ENCODE measurements around the gene POLR3F. TPM values are rescaled to one million over a fixed set of nuclear protein-coding genes. Genes with fewer than 3 reads are reported as not detected.
A peak's percentile ranks its signal among the peaks of the same experiment; 100 is the strongest.

The POLR3F gene
- total and polyA plus RNA-seq, 7 donors, result 5.1 to 11.8 (median 9.7) TPM

DNA sequence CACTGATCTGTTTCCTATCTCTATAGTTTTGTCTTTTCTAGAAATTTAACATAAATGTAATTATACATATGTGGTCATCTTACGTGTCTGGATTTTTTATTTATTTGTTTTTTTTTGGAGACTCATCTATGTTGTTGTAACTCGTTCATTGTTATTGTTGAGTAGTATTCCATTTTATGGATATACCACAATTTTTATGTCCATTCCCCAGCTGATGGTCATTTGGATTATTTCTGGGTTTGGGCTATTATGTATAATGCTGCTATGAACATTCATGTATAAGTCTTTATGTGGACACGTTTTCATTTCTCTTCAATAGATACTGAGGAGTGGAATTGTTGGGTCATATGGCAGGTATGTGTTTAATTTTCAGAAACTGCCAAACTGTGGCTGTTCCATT lies 10.6 kb upstream of the POLR3F start:
- no peaks in the 10 kb centered on the region for H3K9me3 ChIP-seq
- no peak for TF ChIP-seq POLR2AphosphoS5 (IDR thresholded peaks at IDR 0.05)
- TF ChIP-seq EP300 (IDR thresholded peaks at IDR 0.05), result no peak
- no peak for TF ChIP-seq POLR2A (IDR thresholded peaks at IDR 0.05)
- TF ChIP-seq, protein P1, sequence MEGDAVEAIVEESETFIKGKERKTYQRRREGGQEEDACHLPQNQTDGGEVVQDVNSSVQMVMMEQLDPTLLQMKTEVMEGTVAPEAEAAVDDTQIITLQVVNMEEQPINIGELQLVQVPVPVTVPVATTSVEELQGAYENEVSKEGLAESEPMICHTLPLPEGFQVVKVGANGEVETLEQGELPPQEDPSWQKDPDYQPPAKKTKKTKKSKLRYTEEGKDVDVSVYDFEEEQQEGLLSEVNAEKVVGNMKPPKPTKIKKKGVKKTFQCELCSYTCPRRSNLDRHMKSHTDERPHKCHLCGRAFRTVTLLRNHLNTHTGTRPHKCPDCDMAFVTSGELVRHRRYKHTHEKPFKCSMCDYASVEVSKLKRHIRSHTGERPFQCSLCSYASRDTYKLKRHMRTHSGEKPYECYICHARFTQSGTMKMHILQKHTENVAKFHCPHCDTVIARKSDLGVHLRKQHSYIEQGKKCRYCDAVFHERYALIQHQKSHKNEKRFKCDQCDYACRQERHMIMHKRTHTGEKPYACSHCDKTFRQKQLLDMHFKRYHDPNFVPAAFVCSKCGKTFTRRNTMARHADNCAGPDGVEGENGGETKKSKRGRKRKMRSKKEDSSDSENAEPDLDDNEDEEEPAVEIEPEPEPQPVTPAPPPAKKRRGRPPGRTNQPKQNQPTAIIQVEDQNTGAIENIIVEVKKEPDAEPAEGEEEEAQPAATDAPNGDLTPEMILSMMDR (IDR thresholded peaks at IDR 0.05), result no peak
- H3K27ac ChIP-seq, result no peak overlapping the region
- H3K4me1 ChIP-seq, result no peaks in the 10 kb centered on the region
- WGBS, 2 donors, result 87 to 91% methylated on average over 3 of the region's 3 CpGs
- H3K4me3 ChIP-seq, result no peak overlapping the region
- intact Hi-C loops (cut with DNase I), result no loop called here
- DNase-seq, result no peak
- no peaks in the 10 kb centered on the region for H3K27me3 ChIP-seq
- no peaks in the 10 kb centered on the region for H3K36me3 ChIP-seq

DNA sequence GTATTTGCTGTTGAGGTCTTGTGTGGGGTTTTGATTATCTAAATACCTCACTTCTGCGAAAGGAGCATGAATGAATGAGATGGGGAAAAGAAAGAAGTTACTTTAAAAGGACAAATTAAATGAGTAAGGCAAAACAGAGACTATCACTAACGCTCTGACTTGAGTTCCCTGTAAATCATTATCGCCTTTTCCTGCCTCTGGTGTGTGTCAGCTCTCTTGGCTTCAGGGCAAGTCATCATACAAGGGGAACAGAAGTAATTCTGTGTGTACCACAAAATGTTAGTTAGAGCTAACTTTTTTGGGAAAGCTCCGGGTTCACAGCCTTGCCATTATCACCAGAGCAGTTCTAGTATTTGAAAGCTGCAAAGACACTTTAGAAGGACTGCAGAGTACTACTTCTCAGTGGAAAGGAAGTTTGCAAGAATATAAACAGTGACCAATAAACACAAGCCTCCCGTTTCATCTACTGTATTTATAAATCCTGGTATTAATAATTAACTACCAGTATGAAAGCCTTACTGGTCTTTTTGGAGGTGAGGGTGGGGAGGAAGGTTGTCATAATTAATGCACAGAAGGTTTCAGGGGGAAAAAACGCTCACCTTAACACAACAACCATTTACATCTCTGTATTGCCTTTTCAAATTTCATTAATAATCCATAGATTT lies 1.5 kb upstream of the POLR3F start:
- no peak for DNase-seq
- H3K4me3 ChIP-seq, result no peak overlapping the region
- TF ChIP-seq, protein P1 (IDR thresholded peaks at IDR 0.05), result no peak
- intact Hi-C loops (cut with DNase I), result loop anchor here (5.0 to 10.0 kb wide), 6 partner anchors 42 to 1738 kb away; partner anchors contain the start of genes KAT14, PET117, SEC23B and SMIM26
- H3K27me3 ChIP-seq, result no peaks in the 10 kb centered on the region
- WGBS, 2 donors, result 39 to 60% methylated on average over 6 of the region's 6 CpGs
- peaks cover 0 to 21% (median 15%) of the 10 kb centered on the region in 4 donors for H3K4me1 ChIP-seq
- peaks cover 0 to 12% (median 5%) of the 10 kb centered on the region in 4 donors for H3K36me3 ChIP-seq
- H3K27ac ChIP-seq, result no peak overlapping the region
- H3K9me3 ChIP-seq, result no peaks in the 10 kb centered on the region

DNA sequence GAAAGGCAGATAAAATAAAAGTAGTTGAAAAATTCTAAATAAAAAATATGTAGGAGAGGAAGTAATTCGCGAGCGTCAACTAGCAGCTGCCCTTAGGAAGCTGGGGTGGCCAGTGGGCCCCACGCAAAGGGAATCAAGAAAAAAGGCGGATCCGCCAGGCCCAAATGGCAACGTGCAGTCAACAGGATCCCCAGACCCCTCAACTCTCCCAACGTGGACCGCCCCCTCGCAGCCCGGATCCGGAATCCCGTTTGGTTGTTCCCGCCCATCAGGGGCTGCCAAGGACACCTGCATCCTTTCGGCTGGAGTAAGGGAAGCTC lies 656 bp upstream of the POLR3F start:
- WGBS, 2 donors, result 0 to 1% methylated on average over 15 of the region's 15 CpGs
- peak overlapping the region; percentile 80 to 86 (median 82) for H3K27ac ChIP-seq
- TF ChIP-seq POLR2A (IDR thresholded peaks at IDR 0.05) (no peak), POLR2AphosphoS5 (IDR thresholded peaks at IDR 0.05) (no peak), EP300 (IDR thresholded peaks at IDR 0.05) (no peak)
- TF ChIP-seq, protein P1 (IDR thresholded peaks at IDR 0.05), result no peak
- DNase-seq, result no peak
- H3K27me3 ChIP-seq, result no peaks in the 10 kb centered on the region
- peak overlapping the region; percentile 66 to 86 (median 82) for H3K4me3 ChIP-seq
- H3K4me1 ChIP-seq, result peaks cover 0 to 21% (median 15%) of the 10 kb centered on the region in 4 donors
- H3K9me3 ChIP-seq, result no peaks in the 10 kb centered on the region
- peaks cover 0 to 20% (median 5%) of the 10 kb centered on the region in 4 donors for H3K36me3 ChIP-seq
- intact Hi-C loops (cut with DNase I), result loop anchor here (5.0 to 10.0 kb wide), 6 partner anchors 41 to 1739 kb away; partner anchors contain the start of genes KAT14, PET117, SEC23B and SMIM26

DNA sequence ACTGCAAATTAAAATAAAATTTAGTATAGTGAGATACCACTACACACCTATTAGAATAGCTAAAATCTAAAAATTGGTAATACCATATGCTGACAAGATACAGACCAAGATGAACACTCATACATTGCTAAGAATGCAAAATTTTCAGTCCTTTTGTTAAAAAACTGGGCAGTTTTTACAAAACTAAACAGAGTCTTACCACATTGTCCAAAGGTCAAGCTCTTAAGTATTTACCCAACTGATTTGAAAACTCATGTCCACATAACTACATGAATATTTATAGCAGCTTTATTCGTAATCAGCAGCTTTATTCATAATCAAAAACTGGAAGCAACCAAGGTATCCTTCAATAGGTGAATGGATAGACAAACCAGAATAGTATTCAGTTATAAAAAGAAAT lies 10.0 kb downstream of the POLR3F start:
- no peak for TF ChIP-seq POLR2A (IDR thresholded peaks at IDR 0.05)
- TF ChIP-seq POLR2AphosphoS5 (IDR thresholded peaks at IDR 0.05), result no peak
- TF ChIP-seq, protein P1 (IDR thresholded peaks at IDR 0.05), result no peak
- no peak for TF ChIP-seq EP300 (IDR thresholded peaks at IDR 0.05)
- 87 to 97% methylated on average over 1 of the region's 1 CpG for WGBS, 2 donors
- peaks cover 2 to 90% (median 26%) of the 10 kb centered on the region in 4 donors for H3K36me3 ChIP-seq
- H3K4me1 ChIP-seq, result no peaks in the 10 kb centered on the region
- intact Hi-C loops (cut with DNase I), result no loop called here
- H3K27me3 ChIP-seq, result no peaks in the 10 kb centered on the region
- H3K9me3 ChIP-seq, result no peaks in the 10 kb centered on the region
- no peak overlapping the region for H3K27ac ChIP-seq
- H3K4me3 ChIP-seq, result no peak overlapping the region
- DNase-seq, result no peak

DNA sequence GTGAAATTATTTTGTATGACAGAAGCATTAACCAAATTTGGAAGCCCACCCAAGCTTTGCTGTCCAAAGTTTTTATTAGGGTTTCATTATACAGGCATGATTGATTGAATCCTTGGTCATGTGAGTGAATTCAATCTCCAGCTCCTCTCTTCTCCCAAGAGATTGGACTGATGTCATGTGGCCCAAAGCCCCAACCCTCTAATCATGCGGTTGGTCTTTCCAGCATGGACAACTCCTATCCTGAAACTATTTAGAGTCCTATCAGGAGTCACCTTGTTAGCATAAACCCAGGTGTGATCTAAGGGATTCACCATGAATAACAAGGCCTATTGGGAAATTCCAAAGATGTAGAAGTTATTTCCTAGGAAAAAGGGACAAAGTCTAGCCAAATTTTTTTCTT lies 10.6 kb downstream of the POLR3F start:
- no peak for TF ChIP-seq EP300 (IDR thresholded peaks at IDR 0.05)
- Histone ChIP-seq H3K36me3 (peaks cover 8 to 92% (median 30%) of the 10 kb centered on the region in 4 donors), H3K27me3 (no peaks in the 10 kb centered on the region), H3K4me1 (no peaks in the 10 kb centered on the region), H3K9me3 (no peaks in the 10 kb centered on the region), H3K27ac (no peak overlapping the region), H3K4me3 (no peak overlapping the region)
- no peak for DNase-seq
- WGBS, 2 donors, result 93 to 95% methylated on average over 1 of the region's 1 CpG
- intact Hi-C loops (cut with DNase I), result no loop called here
